ENCODE data around the gene NPPB.
A peak's percentile ranks its signal among the peaks of the same experiment; 100 is the strongest.

The NPPB gene

GRCh38 chr1:11858968-11859871 lies 475 bp upstream of the NPPB start:
- peak overlapping the region; percentile 35 for H3K4me3 ChIP-seq (ENCODE audit: low read depth, low read length)

GRCh38 chr1:11858158-11858557 lies 587 bp downstream of the NPPB start:
- no peak overlapping the region for H3K4me3 ChIP-seq (ENCODE audit: low read depth, low read length)

- H3K4me3 ChIP-seq (ENCODE audit: low read depth, low read length) = no peak overlapping the region
Observed at GRCh38 chr1:11857164-11857851, 1.4 kb downstream of the NPPB start.

- no peak overlapping the region for H3K4me3 ChIP-seq (ENCODE audit: low read depth, low read length)
Observed at GRCh38 chr1:11856698-11857097, 2.0 kb downstream of the NPPB start.

GRCh38 chr1:11855430-11855829 lies 3.3 kb downstream of the NPPB start:
- H3K4me3 ChIP-seq (ENCODE audit: low read depth, low read length) = no peak overlapping the region

- H3K4me3 ChIP-seq (ENCODE audit: low read depth, low read length) = no peak overlapping the region
Observed at GRCh38 chr1:11854519-11854918, 4.2 kb downstream of the NPPB start.

GRCh38 chr1:11851180-11851579 lies 7.6 kb downstream of the NPPB start:
- H3K4me3 ChIP-seq (ENCODE audit: low read depth, low read length) = no peak overlapping the region

GRCh38 chr1:11850156-11850555 lies 8.6 kb downstream of the NPPB start:
- H3K4me3 ChIP-seq (ENCODE audit: low read depth, low read length) = no peak overlapping the region

GRCh38 chr1:11848373-11848700 lies 10.4 kb downstream of the NPPB start:
- no peak overlapping the region for H3K4me3 ChIP-seq (ENCODE audit: low read depth, low read length)

- no peak within 1 kb of the TSS for H3K4me3 ChIP-seq (ENCODE audit: low read depth, low read length)
Observed at GRCh38 chr1:11847667-11848372, 10.9 kb downstream of the NPPB start, which contains the start of gene NPPA. Gene NPPA (minus strand): TSS chr1:11847783. CDS start chr1:11847684, 99 bp downstream.

GRCh38 chr1:11845641-11846335 lies 13.0 kb downstream of the NPPB start:
- H3K4me3 ChIP-seq (ENCODE audit: low read depth, low read length) = no peak overlapping the region

GRCh38 chr1:11842154-11843041 lies 16.3 kb downstream of the NPPB start:
- no peak overlapping the region for H3K4me3 ChIP-seq (ENCODE audit: low read depth, low read length)

GRCh38 chr1:11841245-11842153 lies 17.2 kb downstream of the NPPB start:
- H3K4me3 ChIP-seq (ENCODE audit: low read depth, low read length) = no peak overlapping the region

- no peak overlapping the region for H3K4me3 ChIP-seq (ENCODE audit: low read depth, low read length)
Observed at GRCh38 chr1:11839727-11840705, 18.7 kb downstream of the NPPB start.

- no peak overlapping the region for H3K4me3 ChIP-seq (ENCODE audit: low read depth, low read length)
Observed at GRCh38 chr1:11838349-11839272, 20.1 kb downstream of the NPPB start.

GRCh38 chr1:11837767-11838348 lies 20.9 kb downstream of the NPPB start:
- no peak overlapping the region for H3K4me3 ChIP-seq (ENCODE audit: low read depth, low read length)
